DMS153 treated with DMSO at 0.1 percent for 48 hours (cell line): ENCODE results near the gene ALDH4A1.
"Not testable (repeated sequence)": the region's sequence is repeated elsewhere in the genome, so short reads cannot be mapped to it uniquely, and the experiment has no call there.

Source experiments
- DNase-seq: peaks from one replicate; lab custom pipeline; 2025; ENCODE audit not compliant: unreplicated experiment; lab: John Stamatoyannopoulos, UW

Gene ALDH4A1

DNA sequence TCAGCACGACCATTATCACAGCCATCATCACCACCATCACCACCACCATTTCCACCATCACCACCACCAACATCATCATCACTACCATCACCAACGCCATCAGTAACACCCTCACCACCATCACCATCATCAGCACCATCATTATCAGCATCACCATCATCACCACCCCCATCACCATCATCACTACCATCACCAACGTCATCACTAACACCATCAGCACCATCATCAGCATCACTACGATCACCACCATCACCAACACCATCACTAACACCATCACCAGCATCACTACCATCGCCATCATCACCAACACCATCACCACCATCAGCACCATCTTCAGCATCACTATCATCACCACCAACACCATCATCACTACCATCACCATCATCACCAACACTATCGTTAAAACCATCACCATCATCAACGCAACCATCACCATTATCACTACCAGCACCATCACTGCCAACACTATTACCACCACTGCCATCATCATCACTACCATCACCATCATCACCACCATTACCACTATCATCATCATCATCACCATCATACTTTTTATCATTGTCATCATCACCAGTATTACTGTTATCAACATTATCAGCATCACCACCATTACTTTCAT is 44.2 kb downstream of the ALDH4A1 start:
- DNase-seq = no peak

DNA sequence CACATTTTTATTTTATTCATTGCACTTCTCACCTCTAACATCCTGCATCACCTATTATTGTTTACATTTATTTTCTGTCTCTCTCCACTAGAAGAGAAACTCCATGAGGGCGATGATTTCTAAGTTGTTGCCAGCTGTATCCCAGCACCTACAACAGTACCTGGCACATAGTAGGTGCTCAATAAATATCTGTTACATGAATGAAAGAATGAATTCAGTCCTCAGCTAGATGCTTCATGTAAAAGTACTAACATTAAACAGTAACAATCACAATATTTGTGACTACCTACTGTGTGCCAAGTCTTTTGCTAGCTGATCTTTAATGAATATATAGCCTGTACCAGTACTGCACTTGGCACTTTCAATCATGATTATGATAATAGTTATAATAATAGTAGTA is 45.9 kb downstream of the ALDH4A1 start:
- DNase-seq = no peak

DNA sequence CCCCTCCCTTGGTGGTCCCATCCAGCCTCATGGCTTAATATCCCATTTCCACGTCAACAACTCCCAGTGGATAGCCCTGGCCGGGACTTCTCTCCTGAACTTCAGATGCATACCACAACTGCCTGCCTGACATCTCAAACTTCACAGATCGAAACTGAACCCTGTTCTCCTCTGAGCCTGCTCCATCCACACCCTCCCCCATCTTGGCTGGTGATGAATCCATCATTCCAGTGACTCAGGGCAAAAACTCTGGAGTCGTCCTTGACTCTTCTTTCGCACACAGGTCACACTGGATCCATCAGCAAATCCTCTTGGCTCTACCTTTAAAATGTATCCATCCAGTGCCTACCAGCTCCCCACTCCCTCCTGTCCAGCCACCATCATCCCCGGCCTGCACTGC is 46.8 kb downstream of the ALDH4A1 start:
- DNase-seq = no peak

DNA sequence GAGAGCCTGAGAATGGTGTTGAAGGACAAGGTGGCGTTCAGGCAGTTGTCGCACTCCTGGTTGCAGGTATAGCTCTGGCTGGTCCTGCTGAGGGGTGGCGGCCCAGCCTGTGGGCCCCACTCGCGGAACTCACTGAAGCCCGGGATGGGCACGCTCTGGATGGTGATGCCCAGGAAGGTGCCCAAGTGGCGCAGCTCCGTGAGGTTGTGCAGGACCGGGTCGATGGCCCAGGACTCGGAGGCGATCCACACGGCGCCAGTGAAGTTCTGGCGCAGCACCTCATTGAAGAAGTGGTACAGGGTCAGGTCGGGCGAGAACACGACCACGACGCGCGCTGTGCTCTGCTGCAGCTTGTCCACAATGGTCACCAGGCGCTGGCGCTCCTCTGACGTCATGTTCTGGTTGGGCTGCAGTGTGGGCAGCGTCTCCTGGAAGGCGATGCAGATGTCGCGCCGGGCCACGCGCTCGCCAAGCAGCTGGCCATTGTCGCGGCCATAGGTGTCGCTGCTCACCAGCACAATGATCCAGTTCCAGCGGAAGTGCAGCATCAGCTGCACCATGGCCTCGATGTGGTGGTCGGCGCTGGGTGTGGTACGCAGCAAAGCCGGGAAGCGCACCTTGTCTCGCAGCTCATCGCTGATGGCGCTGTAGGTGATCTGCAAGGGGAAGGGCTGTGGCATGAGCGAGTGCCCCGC is 47.9 kb downstream of the ALDH4A1 start:
- DNase-seq = no peak

DNA sequence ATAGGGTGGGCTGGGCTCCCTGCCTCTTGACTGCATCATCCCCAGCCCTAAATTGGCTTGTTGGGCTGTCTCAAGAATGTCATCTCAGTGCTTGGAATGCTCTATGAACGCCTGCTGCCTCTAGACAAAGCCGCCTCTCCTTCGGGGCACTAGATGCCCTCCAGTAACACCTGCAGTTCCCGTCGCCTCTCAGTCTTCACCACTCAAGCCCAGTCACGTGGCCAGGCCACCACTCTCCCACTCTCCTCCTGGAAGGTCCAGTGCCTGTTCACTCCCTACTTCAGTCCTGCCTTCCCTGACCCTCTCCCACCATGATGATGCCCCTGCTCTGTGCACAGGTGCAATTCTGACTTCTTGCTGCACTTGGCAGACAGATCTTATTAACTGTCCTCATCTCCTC is 49.9 kb downstream of the ALDH4A1 start:
- no peak for DNase-seq

DNA sequence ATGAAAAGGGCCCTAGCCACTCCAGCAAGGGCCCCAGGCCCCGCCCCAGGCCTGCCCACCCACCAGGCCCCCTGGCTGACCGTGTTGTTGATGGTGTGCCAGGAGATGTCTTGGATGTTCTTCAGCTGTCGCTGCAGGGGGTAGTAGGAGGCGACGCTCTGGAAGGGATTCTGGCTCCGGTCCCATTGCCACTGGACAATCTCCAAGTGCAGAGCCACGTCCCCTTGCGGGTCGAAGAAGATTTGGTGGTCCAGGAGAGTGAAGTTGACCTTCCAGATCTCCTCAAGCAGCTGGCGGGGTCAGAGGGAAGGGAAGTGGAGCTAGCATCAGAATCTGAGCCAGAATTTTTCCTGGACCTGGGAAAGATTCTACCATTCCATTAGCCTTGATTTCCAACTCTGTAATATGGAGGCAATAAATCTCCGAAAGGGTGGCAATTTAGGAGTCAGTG is 53.1 kb downstream of the ALDH4A1 start:
- no peak for DNase-seq

DNA sequence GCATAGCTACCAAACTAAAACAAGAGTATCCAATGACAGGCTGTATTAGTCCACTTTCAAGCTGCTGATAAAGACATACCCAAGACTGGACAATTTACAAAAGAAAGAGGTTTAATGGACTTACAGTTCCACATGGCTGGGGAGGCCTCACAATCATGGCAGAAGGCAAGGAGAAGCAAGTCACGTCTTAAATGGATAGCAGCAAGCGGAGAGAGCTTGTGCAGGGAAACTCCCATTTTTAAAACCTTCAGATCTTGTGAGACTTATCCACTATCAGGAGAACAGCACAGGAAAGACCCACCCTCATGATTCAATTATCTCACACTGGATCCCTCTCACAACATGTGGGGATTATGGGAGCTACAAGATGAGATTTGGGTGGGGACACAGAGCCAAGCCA is 54.6 kb downstream of the ALDH4A1 start:
- not testable (repeated sequence) for DNase-seq

DNA sequence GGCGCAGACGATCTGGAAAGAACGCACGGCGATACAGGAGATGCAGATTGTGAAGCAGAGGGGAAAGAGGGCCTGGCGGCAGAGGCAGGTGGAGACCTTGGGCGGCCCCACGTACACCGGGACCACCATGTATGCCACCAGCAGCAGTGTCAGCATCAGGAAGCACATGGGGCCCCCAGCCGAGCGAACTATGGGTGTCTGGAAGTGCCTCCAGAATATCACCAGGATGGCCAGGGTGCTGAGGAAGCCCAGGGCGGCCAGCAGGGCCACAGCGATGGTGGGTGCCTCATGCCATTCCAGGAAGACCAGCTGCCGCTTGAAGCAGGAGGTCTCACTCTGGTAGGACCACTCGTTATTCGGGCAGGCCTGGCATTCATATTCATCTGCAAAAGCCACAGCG is 62.2 kb downstream of the ALDH4A1 start:
- no peak for DNase-seq

DNA sequence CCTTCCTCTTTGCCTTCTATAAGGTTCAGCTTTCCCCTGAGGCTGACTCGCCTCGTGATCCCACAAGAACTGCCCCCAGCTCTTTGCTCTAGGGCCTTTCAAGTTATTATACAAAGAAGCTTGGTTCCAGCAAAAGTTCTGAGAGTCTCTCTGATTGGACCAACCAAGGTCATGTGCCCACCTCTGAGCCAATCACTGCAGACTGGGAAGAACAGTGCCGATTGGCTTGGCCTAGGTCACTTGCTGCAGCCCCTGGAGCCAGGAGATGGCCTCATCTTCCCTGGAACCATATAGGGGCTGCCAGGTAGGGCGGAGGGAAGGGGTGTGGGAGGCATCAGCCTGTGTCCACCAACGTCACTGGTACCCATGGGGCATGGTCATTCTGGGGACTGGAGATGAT is 65.7 kb downstream of the ALDH4A1 start:
- no peak for DNase-seq

DNA sequence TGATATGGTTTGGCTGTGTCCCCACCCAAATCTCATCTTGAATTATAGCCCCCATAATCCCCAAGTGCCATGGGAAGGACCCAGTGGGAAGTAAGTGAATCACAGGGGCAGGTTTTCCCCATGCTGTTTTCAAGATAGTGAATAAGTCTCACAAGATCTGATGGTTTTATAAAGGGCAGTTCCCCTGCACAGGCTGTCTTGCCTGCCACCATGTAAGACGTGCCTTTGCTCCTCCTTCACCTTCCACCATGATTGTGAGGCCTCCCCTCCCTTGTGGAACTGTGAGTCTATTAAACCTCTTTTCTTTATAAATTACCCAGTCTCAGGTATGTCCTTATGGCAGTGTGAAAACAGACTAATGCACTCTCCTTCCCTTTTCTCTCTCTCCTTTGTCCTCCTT is 70.0 kb downstream of the ALDH4A1 start:
- DNase-seq = not testable (repeated sequence)

DNA sequence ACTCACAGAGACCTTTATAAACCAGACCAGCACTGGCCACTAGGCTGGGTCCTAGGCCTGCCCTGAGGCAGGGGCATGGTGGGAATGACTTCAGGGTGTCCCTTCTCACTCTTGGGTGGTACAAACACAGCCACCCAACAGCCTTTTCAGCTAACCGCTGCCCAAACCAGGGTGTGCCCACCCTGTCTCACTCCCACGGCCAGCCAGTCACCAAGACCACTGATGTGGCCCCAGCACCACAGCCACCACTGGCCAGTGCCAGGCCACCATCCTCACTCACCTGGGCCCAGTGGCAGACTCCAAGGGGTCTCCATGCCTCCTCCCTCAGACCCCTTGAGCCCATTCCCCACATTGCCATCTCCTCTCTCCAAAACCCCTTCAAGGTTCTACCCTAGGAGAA is 70.7 kb downstream of the ALDH4A1 start:
- DNase-seq = no peak

DNA sequence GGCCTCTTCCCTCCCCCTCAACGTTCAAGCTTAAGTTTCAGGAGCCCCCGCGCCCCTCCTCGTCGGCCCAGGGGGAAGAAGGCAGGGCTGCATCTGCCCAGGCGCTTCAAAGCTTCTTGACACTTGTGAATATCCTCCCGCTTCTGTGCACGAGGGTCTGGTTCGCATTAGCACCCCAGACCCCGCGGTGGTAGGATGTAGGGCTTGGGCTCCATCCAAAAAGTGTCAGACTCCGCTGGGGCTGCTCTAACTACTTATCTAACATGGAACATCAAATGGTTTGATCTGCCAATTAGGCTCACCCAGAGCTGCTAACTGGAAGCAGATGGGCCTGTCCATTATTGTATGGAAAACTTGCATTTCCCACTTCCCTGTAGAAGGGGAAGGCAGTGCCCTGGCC is 71.8 kb downstream of the ALDH4A1 start:
- no peak for DNase-seq

DNA sequence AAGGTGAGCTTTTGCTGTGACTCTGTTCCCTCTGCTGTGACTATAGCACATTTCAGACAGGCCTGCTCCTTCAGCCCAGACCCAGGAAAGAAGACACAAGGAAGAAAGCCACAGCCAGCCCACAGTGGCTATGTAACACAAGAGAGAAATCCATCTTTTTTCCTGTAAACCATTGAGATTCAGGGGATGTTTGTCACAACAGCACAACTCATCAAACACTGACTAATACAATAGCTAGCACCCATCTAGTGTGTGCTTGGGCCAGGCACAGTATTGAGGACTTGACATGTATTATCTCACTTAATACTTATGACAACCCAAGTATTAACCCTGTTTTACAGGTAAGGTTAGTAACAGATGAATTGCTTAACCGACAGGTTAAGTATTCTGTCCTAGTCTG is 72.7 kb downstream of the ALDH4A1 start:
- DNase-seq = no peak

DNA sequence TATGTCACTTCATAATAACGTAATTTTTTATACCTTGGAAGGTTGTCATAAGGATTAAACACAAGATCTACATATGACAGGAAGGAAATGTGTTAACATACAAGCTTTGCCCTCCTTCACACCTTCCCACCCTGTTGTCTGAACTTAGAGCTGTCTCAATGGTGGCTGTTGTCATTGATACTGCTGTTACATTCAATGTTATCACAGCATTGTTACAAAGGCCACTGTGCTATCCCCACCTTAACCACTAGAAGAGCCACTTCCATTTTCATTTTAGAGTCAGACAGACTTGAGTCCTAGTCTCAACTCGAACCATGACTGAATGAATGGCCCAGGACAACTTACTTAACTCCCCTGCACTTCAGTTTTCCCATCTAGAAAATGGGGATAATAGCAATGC is 74.1 kb downstream of the ALDH4A1 start:
- DNase-seq = no peak

DNA sequence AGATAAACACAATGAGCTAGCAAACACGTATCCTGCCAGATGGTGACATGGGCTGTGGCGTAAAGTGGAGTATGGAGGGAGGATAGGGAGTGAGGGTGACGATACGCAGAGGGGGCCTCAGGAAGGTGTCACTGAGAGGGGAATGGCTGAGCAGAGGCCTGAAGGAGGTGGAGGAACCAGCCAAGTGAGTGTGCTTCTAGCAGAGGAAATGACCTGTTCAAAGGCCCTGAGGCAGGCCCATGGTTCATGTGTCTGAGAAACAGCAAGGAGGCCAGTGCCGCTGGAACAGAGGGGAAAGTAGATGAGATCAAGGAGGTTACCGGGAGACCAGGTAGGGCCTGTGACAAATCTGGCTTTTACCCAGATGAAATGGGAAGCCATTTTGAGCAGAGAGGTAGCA is 78.9 kb downstream of the ALDH4A1 start:
- DNase-seq = no peak
